Amniotic epithelial cell (primary cell): ENCODE data around the gene PTPN14.

Source experiments
- DNase-seq: peaks from one replicate; pipeline ENCODE4 v3.0.0-alpha.2; 2010; ENCODE audit warnings: low read depth

The PTPN14 gene

GRCh38 chr1:214454569-214455396, 96.6 kb downstream of the PTPN14 start:
- DNase-seq, result peak; percentile 72

GRCh38 chr1:214453109-214453722, 98.2 kb downstream of the PTPN14 start:
- DNase-seq, result peak; percentile 78

- DNase-seq, result no peak
Measured at GRCh38 chr1:214452152-214452784, 99.1 kb downstream of the PTPN14 start.

GRCh38 chr1:214451596-214451995, 99.8 kb downstream of the PTPN14 start:
- no peak for DNase-seq

GRCh38 chr1:214449371-214449770, 102.0 kb downstream of the PTPN14 start:
- no peak for DNase-seq

- DNase-seq, result no peak
Measured at GRCh38 chr1:214448536-214448935, 102.9 kb downstream of the PTPN14 start.

GRCh38 chr1:214447557-214447871, 103.9 kb downstream of the PTPN14 start:
- peak; percentile 46 for DNase-seq

GRCh38 chr1:214446772-214447556, 104.4 kb downstream of the PTPN14 start:
- peak; percentile 96 for DNase-seq

GRCh38 chr1:214445831-214446614, 105.4 kb downstream of the PTPN14 start:
- DNase-seq, result peak; percentile 97

GRCh38 chr1:214445199-214445598, 106.2 kb downstream of the PTPN14 start:
- peak; percentile 47 for DNase-seq

- DNase-seq, result no peak
Measured at GRCh38 chr1:214444182-214444939, 107.0 kb downstream of the PTPN14 start.

- peak; percentile 91 for DNase-seq
Measured at GRCh38 chr1:214441119-214441518, 110.3 kb downstream of the PTPN14 start.

- DNase-seq, result no peak
Measured at GRCh38 chr1:214440219-214440965, 111.0 kb downstream of the PTPN14 start.

GRCh38 chr1:214439352-214440119, 111.9 kb downstream of the PTPN14 start:
- peak; percentile 100 for DNase-seq

GRCh38 chr1:214438530-214438929, 112.9 kb downstream of the PTPN14 start:
- DNase-seq, result no peak

GRCh38 chr1:214438075-214438474, 113.3 kb downstream of the PTPN14 start:
- DNase-seq, result peak; percentile 70

- no peak for DNase-seq
Measured at GRCh38 chr1:214435867-214436266, 115.5 kb downstream of the PTPN14 start.

GRCh38 chr1:214432245-214432644, 119.2 kb downstream of the PTPN14 start:
- DNase-seq, result no peak
